DND-41 (cell line): ENCODE results near the gene DTNBP1.

Source experiments
- ATAC-seq: fragments of 200-7000 bp; cut with Tn5 transposase; 3 replicates; pipeline ENCODE4 v1.9.1; 2021; ENCODE audit warnings: low read depth; ENCODE audit not compliant: insufficient read depth
- DNase-seq: peaks from one replicate; pipeline ENCODE4 v3.0.0-alpha.2; 2020
- H2AFZ ChIP-seq: 2 replicates; pipeline ENCODE4 v1.6.0; 2012; ENCODE audit warnings: low read depth, low read length
- H3K27ac ChIP-seq: 2 replicates; pipeline ENCODE4 v1.5.1; 2012; ENCODE audit warnings: low read length, inconsistent platforms
- H3K27me3 ChIP-seq: fragments of 200-600 bp; sonication (generic); 2 replicates; pipeline ENCODE4 v1.6.0; 2012; ENCODE audit warnings: low read length, mild to moderate bottlenecking, inconsistent platforms; ENCODE audit not compliant: insufficient read depth, poor library complexity
- H3K36me3 ChIP-seq: 2 replicates; pipeline ENCODE4 v1.5.1; 2012; ENCODE audit warnings: low read length, inconsistent platforms; ENCODE audit not compliant: insufficient read depth
- H3K4me1 ChIP-seq: 2 replicates; pipeline ENCODE4 v1.5.1; 2012; ENCODE audit warnings: mild to moderate bottlenecking, low read length; ENCODE audit not compliant: insufficient read depth
- H3K4me2 ChIP-seq: 2 replicates; pipeline ENCODE4 v1.6.0; 2012; ENCODE audit warnings: mild to moderate bottlenecking, moderate library complexity, low read length, inconsistent platforms; ENCODE audit not compliant: insufficient read depth
- H3K4me3 ChIP-seq, 2 experiments: fragments of 200-600 bp in 1 of 2; shearing (Covaris generic) in 1 of 2; 2 replicates each; pipeline ENCODE4 v1.5.1; 2012 to 2016; ENCODE audit warnings: inconsistent platforms in 2 of 2, low read length in 2 of 2, mild to moderate bottlenecking in 2 of 2, low read depth in 1 of 2, moderate library complexity in 1 of 2
- H3K79me2 ChIP-seq: 2 replicates; pipeline ENCODE4 v1.6.0; 2012; ENCODE audit warnings: low read length, inconsistent platforms; ENCODE audit not compliant: insufficient read depth
- H3K9ac ChIP-seq: 2 replicates; pipeline ENCODE4 v1.6.0; 2012; ENCODE audit warnings: low read depth, mild to moderate bottlenecking, inconsistent platforms, low read length, moderate library complexity
- H3K9me3 ChIP-seq: 2 replicates; pipeline ENCODE4 v1.5.1; 2012; ENCODE audit warnings: low read length, moderate library complexity, mild to moderate bottlenecking, inconsistent platforms; ENCODE audit not compliant: insufficient read depth, severe bottlenecking
- H4K20me1 ChIP-seq: 2 replicates; pipeline ENCODE4 v1.6.0; 2012; ENCODE audit warnings: low read length; ENCODE audit not compliant: insufficient read depth
- EZH2 ChIP-seq: IDR thresholded peaks from 3 replicates; pipeline ENCODE4 v1.6.1; 2012; ENCODE audit warnings: borderline replicate concordance, low read depth, mild to moderate bottlenecking, moderate library complexity, low read length, inconsistent platforms; ENCODE audit not compliant: severe bottlenecking
- TF ChIP-seq, protein P1 (sequence below): IDR thresholded peaks from 2 replicates; pipeline ENCODE4 v1.5.1; 2012; ENCODE audit warnings: borderline replicate concordance, low read length, moderate library complexity, mild to moderate bottlenecking; ENCODE audit not compliant: poor library complexity, severe bottlenecking; ENCODE audit errors: extremely low read depth

Gene DTNBP1

DNA sequence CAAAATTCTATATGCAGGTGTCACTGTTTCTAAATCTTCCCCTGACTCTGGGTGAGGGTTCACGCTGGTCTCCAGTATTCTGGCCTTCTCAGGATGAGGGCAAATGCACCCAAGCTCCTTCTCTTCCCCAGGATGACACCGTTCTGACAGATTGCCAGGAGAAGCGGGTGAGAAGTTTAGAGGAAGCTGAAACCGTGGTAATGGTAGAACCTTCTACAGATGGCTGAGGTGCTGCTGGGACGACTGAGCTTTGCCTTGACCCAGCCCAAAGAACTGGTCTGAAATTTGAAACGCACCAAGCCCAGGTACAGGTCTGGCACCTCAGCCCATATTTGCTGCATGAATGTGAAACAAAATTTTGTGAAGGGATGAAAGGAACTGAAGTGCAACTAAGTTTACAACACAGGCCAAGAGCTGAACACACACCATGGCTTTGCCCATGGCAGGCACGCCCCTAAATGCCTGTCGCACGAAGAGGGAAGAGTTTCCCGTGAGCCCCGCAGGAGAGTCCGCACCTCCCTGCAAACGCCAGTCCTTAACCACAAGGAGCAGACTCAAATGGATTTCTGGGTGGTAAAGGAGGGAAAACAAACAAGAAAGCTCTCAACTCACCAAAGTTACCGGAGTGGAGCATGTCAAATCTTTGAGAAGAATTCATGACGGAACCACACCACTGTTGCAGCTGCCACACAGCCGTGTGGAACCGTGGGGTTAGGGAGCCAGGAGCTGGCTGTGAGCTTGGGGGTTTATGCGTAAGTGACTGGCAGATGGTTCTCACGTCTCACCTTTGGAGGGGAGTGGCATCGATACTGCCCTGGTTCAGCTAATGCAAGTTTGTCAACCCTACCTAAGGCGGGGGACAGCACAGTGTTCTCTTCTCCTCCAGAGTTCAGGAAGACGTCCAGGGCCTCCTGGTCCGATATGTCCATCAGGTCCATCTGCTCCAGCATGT lies 138.9 kb downstream of the DTNBP1 start:
- H3K4me3 ChIP-seq: no peak overlapping the region
- no peaks in the 10 kb centered on the region for H3K27me3 ChIP-seq
- H3K36me3 ChIP-seq: peaks cover 91% of the 10 kb centered on the region
- H3K79me2 ChIP-seq: no peaks in the 10 kb centered on the region
- ATAC-seq (no peak), DNase-seq (no peak)
- no peaks in the 10 kb centered on the region for H3K9me3 ChIP-seq
- no peak overlapping the region for H3K9ac ChIP-seq
- no peak overlapping the region for H3K27ac ChIP-seq
- no peak overlapping the region for H3K4me2 ChIP-seq
- no peak overlapping the region for H2AFZ ChIP-seq
- TF ChIP-seq, protein P1, sequence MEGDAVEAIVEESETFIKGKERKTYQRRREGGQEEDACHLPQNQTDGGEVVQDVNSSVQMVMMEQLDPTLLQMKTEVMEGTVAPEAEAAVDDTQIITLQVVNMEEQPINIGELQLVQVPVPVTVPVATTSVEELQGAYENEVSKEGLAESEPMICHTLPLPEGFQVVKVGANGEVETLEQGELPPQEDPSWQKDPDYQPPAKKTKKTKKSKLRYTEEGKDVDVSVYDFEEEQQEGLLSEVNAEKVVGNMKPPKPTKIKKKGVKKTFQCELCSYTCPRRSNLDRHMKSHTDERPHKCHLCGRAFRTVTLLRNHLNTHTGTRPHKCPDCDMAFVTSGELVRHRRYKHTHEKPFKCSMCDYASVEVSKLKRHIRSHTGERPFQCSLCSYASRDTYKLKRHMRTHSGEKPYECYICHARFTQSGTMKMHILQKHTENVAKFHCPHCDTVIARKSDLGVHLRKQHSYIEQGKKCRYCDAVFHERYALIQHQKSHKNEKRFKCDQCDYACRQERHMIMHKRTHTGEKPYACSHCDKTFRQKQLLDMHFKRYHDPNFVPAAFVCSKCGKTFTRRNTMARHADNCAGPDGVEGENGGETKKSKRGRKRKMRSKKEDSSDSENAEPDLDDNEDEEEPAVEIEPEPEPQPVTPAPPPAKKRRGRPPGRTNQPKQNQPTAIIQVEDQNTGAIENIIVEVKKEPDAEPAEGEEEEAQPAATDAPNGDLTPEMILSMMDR: no peak
- no peak for TF ChIP-seq EZH2
- peaks cover 8% of the 10 kb centered on the region for H4K20me1 ChIP-seq
- H3K4me1 ChIP-seq: no peaks in the 10 kb centered on the region

GRCh38 chr6:15522856-15523529 lies 139.8 kb downstream of the DTNBP1 start:
- Histone ChIP-seq H3K9ac (no peak overlapping the region), H4K20me1 (peaks cover 11% of the 10 kb centered on the region), H3K9me3 (no peaks in the 10 kb centered on the region), H3K27me3 (no peaks in the 10 kb centered on the region), H3K36me3 (peaks cover 91% of the 10 kb centered on the region), H2AFZ (no peak overlapping the region), H3K4me1 (no peaks in the 10 kb centered on the region), H3K79me2 (no peaks in the 10 kb centered on the region), H3K4me2 (no peak overlapping the region), H3K27ac (no peak overlapping the region), H3K4me3 (no peak overlapping the region)
- ATAC-seq: no peak
- DNase-seq: no peak
- TF ChIP-seq, protein P1: no peak

GRCh38 chr6:15522427-15522826 lies 140.4 kb downstream of the DTNBP1 start:
- H3K4me3 ChIP-seq: no peak overlapping the region
- H3K27me3 ChIP-seq: no peaks in the 10 kb centered on the region
- no peaks in the 10 kb centered on the region for H3K9me3 ChIP-seq
- H3K4me2 ChIP-seq: no peak overlapping the region
- H3K27ac ChIP-seq: no peak overlapping the region
- H3K4me1 ChIP-seq: no peaks in the 10 kb centered on the region
- H3K79me2 ChIP-seq: no peaks in the 10 kb centered on the region
- TF ChIP-seq, protein P1: no peak
- no peak for TF ChIP-seq EZH2
- peaks cover 91% of the 10 kb centered on the region for H3K36me3 ChIP-seq
- no peak for ATAC-seq
- no peak for DNase-seq
- peaks cover 11% of the 10 kb centered on the region for H4K20me1 ChIP-seq
- H3K9ac ChIP-seq: no peak overlapping the region
- H2AFZ ChIP-seq: no peak overlapping the region
